NCI-H2081 treated with DMSO at 0.1 percent for 48 hours (cell line): ENCODE measurements around the gene RNH1.
A peak's percentile ranks its signal among the peaks of the same experiment; 100 is the strongest.

ENCODE experiments used
- DNase-seq: peaks from one replicate; lab custom pipeline; 2025; lab: John Stamatoyannopoulos, UW

Gene RNH1

DNA sequence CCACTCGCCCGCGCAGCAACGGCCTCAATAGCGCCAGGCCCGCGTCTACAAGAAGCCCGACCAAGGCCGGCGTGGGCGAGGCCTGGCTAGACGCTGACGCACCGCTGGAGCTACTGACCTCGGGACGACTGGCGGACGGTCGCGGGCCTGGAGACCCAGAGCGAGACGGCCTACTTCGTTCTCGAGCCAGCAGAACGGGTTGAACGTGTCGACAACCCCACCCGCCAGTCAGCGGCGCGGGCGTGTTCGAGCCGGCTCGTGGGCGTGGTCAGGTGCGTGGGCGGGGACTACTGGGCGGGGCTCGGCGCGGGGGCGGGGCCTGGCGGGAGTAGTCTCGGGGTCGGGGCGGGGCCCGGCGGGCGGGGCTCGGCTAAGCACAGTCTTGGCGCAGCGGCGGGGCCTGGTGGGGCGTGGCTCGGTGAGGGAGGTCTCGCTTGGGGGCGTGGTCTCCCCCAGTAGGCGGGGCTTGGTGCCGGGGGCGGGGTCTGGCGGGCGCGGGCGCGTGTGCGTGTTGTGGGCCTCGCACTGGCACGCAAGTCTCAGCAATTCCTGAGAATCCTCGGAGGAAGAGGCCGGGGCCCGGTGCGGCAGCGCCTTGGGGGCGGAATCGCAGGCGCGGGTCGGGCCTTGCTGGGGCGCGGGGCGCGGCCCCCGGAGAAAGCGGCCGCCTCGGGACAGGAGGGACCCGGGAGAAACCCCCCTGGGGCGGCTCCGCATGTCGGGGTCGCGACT, at the start of gene RNH1:
TSS of gene RNH1 (minus strand) at position 248 of the 732 bp plus-strand sequence. CDS start 5,080 bp downstream, outside the sequence.
- DNase-seq: peak; percentile 77

DNA sequence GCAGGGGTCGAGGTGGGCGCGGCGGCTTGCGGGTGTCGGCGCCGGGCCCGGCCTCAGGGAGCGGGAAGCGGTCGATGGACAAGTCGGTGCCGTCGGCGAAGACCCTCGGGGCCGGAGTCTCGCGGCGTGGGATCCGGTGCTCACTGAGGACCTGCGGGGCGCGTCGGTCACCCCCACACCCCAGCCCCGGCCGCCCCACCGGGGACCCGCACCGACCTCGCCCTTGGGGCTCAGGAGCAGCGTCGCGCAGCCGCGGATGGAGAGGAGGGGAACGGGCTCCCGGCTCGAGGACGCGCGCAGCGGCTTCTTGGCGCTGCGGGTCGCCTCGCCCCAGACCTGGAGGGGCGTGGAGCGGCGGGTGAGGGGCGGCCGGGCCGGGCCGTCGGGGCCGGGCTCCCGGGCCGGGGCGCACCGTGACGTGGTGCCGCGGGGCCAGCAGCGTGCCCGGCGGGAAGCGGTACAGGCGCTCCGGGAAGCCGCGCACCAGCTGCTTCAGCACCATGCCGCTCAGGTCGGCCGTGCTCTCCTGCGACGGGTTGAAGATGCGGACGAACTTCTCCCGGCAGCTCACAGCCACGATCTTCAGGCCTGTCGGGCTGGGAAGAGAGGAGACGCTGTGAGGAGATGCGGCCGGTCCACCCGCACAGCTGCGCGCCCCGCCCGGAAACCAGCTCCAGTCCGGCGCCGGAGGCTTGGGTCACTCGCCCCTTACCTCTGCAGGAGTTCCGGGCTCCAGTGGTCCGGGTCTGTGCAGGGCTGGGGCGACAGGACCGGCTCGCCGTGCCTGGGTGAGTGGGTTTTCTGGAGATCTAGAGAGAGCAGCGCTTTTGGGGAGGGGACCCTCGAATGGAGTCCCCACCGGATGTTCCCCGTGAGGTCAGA, 49.0 kb upstream of the RNH1 start:
- no peak for DNase-seq

DNA sequence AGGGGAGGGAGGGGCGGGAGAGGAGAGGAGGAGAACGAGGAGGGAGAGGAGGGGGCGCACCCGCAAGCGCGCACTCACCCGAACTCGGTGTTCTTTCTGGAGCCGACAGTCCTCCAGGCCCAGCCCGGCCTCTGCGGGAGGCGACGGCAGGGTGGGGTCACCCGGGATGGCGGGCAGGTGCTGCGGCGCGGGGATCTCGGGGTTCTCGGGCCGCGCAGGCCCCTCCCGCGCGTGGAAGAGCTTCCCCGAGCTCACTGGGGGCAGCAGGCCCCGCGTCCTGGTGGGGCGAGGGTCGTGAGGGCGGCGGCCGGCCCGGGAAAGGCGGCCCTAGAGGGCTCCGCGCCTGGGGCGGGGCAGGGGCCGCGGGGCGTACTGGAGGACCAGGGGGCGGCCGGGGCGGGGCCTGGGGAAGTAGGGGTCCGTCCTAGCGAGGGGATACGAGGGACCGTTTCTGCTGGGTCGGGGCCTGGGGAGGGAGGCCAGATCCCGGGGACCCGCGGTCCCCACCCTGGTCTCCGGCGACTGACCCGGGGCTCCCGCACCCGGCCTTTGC, 48.3 kb upstream of the RNH1 start:
- DNase-seq: no peak

- peak; percentile 36 for DNase-seq
Measured at GRCh38 chr11:554428-555226, 47.6 kb upstream of the RNH1 start.

DNA sequence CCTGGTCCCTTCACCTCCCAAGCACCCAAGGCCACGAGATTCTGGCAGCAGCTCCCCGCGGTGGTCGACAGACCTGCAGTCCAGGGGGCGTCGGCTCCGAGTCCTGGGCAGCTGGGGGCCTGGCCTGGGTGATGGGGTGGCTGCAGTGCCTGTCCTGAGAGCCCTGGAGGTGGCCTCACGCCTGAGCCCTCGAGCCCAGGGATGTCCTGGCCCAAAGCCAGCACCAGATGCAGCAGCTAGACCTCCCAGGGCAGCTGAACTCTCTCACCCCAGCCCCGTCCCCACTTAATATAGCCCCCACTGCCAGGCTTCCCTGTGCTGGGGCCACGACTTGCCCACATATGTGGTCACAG, 46.9 kb upstream of the RNH1 start:
- DNase-seq: no peak

DNA sequence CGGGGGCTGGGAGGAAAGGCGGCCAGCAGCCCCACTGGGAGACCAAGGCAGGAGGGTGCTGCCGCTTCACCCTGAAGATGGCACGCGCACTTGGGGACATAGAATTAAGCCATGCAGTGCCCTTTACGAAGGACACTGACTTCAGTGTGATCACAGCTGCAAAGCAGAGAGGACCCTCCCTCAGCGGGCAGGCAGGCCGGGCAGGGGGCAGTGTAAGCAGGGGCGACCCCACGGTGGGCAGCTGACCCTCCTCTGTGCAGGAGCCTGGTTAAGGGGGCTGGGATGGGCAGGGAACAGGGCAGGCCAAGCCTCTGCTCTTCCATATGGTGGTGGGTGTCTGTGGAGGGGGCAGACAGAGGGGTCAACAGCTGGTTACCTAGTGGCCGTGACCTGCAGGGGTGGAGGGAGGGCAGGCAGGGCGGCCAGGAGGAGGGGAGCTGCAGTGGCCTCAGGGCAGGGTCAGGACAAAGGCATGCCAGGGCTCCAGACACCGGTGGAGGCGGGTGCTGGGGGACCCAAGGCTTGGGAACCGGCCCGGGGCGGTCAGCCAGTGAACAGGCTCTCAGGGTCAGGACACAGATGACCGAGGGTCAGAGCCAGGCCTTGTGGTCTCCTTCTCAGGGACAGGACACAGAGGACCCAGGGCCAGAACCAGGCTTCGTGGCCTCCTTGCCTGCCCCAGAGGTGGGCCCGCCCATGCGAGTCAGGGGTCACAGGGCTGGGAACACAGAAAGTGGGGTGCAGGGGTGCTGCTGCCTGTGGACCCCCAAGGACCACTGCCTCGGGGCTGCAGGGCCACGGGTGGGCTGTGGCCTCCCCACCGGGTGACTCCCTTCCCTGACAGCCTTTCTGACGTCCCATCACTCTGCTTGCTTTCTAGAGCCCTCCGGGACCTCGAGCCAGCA, 46.3 kb upstream of the RNH1 start:
- no peak for DNase-seq

GRCh38 chr11:551596-551995, 44.6 kb upstream of the RNH1 start:
- DNase-seq: no peak

GRCh38 chr11:551131-551530, 44.1 kb upstream of the RNH1 start:
- no peak for DNase-seq

DNA sequence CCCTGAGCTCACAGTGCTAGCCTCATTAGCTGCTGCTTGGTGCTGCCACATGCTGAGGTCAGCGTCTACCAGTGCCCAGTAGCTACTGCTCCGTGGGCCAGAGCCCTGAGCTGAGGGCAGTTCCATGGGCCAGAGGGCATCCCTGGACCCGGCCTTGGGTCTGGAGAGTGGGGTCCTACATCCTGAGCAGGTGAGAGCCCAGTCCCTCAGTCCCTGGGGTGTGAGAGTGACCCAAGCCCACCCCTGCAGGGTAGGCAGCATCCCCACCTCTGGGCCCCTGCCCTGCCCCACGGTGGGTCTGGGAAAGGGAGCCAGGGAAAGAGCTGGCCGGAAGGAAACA, 43.7 kb upstream of the RNH1 start:
- DNase-seq: no peak

DNA sequence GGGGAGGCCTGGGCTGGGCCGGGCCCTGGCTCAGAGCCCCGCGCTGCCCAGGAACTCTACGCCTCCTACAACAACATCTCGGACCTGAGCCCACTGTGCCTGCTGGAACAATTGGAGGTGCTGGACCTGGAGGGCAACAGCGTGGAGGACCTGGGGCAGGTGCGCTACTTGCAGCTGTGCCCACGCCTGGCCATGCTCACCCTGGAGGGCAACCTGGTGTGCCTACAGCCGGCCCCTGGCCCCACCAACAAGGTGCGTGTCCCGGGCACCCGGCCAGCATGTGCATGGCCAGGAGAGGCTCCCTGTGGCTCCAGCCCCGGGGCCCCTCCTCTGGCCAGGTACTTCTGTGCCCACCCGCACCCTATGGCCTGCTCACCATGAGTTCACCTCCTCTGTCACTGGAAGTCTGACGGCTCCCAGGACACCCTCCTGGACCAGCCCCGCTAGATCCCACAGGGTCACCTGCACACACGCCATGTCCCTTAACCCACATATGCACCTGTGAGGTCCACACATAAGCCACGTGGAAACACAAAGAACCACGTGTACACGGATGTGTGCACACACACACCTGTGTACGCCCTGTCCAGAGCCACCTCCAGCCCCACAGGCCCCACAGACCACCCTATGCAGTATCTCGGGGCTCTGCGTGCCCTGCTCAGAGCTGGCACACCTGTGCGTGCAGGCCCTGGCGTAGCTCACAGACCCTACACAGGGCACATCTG, 43.1 kb upstream of the RNH1 start:
- DNase-seq: no peak

DNA sequence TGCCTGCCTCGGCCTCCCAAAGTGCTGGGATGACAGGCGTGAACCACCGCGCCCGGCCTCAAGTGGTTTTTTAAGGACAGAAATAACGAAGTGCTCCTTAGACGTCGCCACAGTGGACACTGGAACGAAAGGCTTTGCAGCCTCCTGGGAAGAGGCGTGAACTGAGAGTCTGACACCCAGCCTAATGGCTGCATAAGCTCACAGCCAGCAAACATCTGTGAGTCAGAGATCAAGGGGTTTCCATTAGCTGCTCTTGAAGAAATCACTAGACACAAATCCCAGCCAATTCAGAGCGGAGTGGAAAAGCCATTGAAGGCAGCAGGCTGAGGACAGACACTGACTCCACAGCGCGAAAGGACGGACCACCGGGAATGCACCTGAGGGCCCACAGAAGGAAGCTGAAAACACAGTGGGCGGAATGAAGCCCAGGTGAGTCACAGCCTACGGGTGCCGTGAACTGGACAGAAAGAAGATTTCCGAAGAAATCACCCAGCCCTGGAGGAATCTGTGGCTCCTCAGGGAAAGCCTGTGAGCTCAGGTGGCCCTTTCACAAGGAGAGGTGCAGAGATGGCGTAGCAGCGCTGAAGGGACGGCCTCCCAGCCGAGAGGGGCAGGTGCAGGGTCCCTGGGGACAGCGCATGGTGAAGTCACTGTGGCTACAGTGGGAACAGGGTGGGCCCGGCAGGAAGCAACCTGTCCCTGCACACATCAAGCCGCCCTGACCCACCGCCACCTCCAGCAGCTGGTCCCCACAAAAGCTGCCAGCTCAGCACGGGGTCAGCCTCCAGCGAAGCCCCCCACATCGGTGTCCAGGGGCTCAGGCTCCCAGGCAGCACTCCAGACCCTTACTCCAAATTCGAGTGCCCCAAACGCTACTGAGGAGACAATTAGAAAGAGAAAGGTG, 41.9 kb upstream of the RNH1 start:
- no peak for DNase-seq

GRCh38 chr11:545171-545570, 38.1 kb upstream of the RNH1 start:
- DNase-seq: no peak

GRCh38 chr11:544817-545166, 37.8 kb upstream of the RNH1 start:
- no peak for DNase-seq

DNA sequence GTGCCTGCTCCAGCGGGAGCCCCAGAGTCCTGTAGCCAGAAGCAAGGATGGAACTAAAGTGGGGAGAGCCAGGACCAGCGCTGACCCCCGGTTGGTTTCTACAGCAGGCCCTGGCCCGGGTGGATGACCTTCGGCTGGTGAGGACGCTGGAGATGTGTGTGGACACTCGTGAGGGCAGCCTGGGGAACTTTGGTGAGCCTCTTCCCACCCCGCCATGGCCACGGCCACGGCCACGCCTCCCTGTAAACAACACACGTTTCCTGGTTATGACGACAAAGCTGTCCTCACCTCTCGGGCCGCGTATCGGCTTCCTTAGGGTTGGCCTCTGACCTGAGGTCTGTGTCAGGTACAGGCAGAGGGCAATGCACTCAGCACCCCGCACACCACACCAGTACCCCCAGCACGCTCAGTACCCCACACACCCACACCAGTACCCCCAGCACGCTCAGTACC, 34.4 kb upstream of the RNH1 start:
- no peak for DNase-seq

GRCh38 chr11:540583-541432, 33.8 kb upstream of the RNH1 start:
- no peak for DNase-seq

DNA sequence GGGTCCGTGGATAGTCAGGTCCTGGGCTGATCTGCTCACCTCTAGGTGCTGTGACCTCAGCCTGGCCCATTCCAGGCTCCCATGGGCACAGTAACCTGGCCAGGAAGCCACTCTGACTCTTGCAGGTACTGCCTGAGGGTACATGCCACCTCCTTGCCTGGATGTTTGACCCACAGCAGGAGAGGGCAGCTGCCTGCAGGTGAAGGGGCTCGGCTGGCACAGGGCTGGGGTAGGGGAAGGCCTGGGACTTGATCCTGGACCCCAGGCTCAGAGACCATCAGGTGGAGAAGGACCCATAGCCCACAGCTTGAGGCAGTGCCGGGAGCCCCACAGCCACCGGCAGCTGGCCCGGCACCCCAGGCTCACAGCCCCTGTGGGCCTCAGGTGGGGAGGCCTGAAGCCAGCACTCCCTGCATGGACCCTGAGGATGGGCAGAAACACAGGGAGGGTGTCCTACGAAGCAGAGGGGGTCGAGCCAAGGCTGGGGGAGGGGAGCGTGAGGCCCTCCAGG, 33.0 kb upstream of the RNH1 start:
- no peak for DNase-seq

- no peak for DNase-seq
Measured at GRCh38 chr11:538431-539051, 31.5 kb upstream of the RNH1 start.
